H9 (cell line): ENCODE measurements around the gene SERPINA9. TPM values are rescaled to one million over a fixed set of nuclear protein-coding genes. Genes with fewer than 3 reads are reported as not detected.

ENCODE experiments used
- DNase-seq: peaks from one replicate; pipeline ENCODE4 v3.0.0-alpha.2; 2017
- H2AFZ ChIP-seq: one replicate; pipeline ENCODE4 v1.6.1; 2013; ENCODE audit warnings: mild to moderate bottlenecking, low read length, control low read depth, moderate library complexity
- H2AK5ac ChIP-seq: 2 replicates; pipeline ENCODE4 v1.6.1; 2013; ENCODE audit warnings: low read length, control low read depth, mixed read lengths; ENCODE audit not compliant: insufficient read length
- H2BK120ac ChIP-seq: one replicate; pipeline ENCODE4 v1.6.1; 2013; ENCODE audit warnings: low read depth, mild to moderate bottlenecking, low read length, control low read depth, inconsistent platforms; ENCODE audit not compliant: poor library complexity, severe bottlenecking
- H2BK12ac ChIP-seq: 2 replicates; pipeline ENCODE4 v1.6.1; 2013; ENCODE audit warnings: low read length, control low read depth, mixed read lengths, low read depth; ENCODE audit not compliant: insufficient read length
- H2BK15ac ChIP-seq: 2 replicates; pipeline ENCODE4 v1.6.1; 2013; ENCODE audit warnings: low read depth, low read length, control low read depth
- H2BK20ac ChIP-seq: one replicate; pipeline ENCODE4 v1.6.1; 2013; ENCODE audit warnings: low read depth, mild to moderate bottlenecking, low read length, control low read depth, inconsistent platforms; ENCODE audit not compliant: poor library complexity, severe bottlenecking
- H2BK5ac ChIP-seq: 2 replicates; pipeline ENCODE4 v1.6.1; 2013; ENCODE audit warnings: low read length, control low read depth, mixed read lengths; ENCODE audit not compliant: insufficient read length
- H3K14ac ChIP-seq: 2 replicates; pipeline ENCODE4 v1.6.1; 2013; ENCODE audit warnings: low read length, control low read depth; ENCODE audit not compliant: insufficient read depth
- H3K18ac ChIP-seq: 2 replicates; pipeline ENCODE4 v1.6.1; 2013; ENCODE audit warnings: low read depth, mild to moderate bottlenecking, mixed read lengths, low read length, control low read depth; ENCODE audit not compliant: insufficient read length
- H3K23ac ChIP-seq: 2 replicates; pipeline ENCODE4 v1.6.1; 2013; ENCODE audit warnings: low read length, control low read depth, mixed read lengths, low read depth; ENCODE audit not compliant: insufficient read length
- H3K23me2 ChIP-seq: 2 replicates; pipeline ENCODE4 v1.6.1; 2013; ENCODE audit warnings: low read depth, mild to moderate bottlenecking, mixed read lengths, low read length, control low read depth; ENCODE audit not compliant: insufficient read length, poor library complexity, severe bottlenecking
- H3K27ac ChIP-seq: 2 replicates; pipeline ENCODE4 v1.5.1; 2013; ENCODE audit warnings: low read length, control low read depth, mixed read lengths, low read depth; ENCODE audit not compliant: insufficient read length
- H3K27me3 ChIP-seq: 2 replicates; pipeline ENCODE4 v1.6.1; 2013; ENCODE audit warnings: low read length, control low read depth, inconsistent platforms; ENCODE audit not compliant: insufficient read depth
- H3K4ac ChIP-seq: 2 replicates; pipeline ENCODE4 v1.6.1; 2013; ENCODE audit warnings: low read depth, mild to moderate bottlenecking, control low read depth, inconsistent platforms, low read length, moderate library complexity
- H3K4me1 ChIP-seq: 2 replicates; pipeline ENCODE4 v1.6.1; 2013; ENCODE audit warnings: low read length, control low read depth, inconsistent platforms; ENCODE audit not compliant: insufficient read depth
- H3K4me2 ChIP-seq: 2 replicates; pipeline ENCODE4 v1.6.1; 2013; ENCODE audit warnings: low read length, control low read depth, mixed read lengths; ENCODE audit not compliant: insufficient read length, insufficient read depth
- H3K56ac ChIP-seq: 2 replicates; pipeline ENCODE4 v1.6.1; 2013; ENCODE audit warnings: low read depth, mild to moderate bottlenecking, mixed read lengths, low read length, control low read depth; ENCODE audit not compliant: insufficient read length
- H3K79me1 ChIP-seq: 2 replicates; pipeline ENCODE4 v1.6.1; 2013; ENCODE audit warnings: low read depth, mild to moderate bottlenecking, moderate library complexity, low read length, control low read depth, inconsistent platforms; ENCODE audit not compliant: insufficient read depth, poor library complexity, severe bottlenecking
- H3K79me2 ChIP-seq: 2 replicates; pipeline ENCODE4 v1.6.1; 2013; ENCODE audit warnings: low read length, control low read depth, inconsistent platforms; ENCODE audit not compliant: insufficient read depth
- H3K9ac ChIP-seq: 2 replicates; pipeline ENCODE4 v1.6.1; 2013; ENCODE audit warnings: low read length, control low read depth, mixed read lengths; ENCODE audit not compliant: insufficient read length; ENCODE audit errors: extremely low read depth
- H3K9me3 ChIP-seq: one replicate; pipeline ENCODE4 v1.6.1; 2013; ENCODE audit warnings: low read depth, low read length, inconsistent platforms; ENCODE audit not compliant: control insufficient read depth
- H3T11ph ChIP-seq: one replicate; pipeline ENCODE4 v1.6.1; 2013; ENCODE audit warnings: mild to moderate bottlenecking, low read length, control low read depth, inconsistent platforms
- H4K20me1 ChIP-seq: one replicate; pipeline ENCODE4 v1.6.1; 2013; ENCODE audit not compliant: control insufficient read depth, insufficient read length, insufficient read depth
- H4K5ac ChIP-seq: 2 replicates; pipeline ENCODE4 v1.6.1; 2013; ENCODE audit warnings: low read depth, mild to moderate bottlenecking, mixed read lengths, low read length, control low read depth; ENCODE audit not compliant: insufficient read length
- H4K8ac ChIP-seq: replicated peaks from 2 replicates; pipeline ENCODE4 v1.6.1; 2013; ENCODE audit warnings: low read length, control low read depth, mixed read lengths, low read depth; ENCODE audit not compliant: insufficient read length
- H4K91ac ChIP-seq: 2 replicates; pipeline ENCODE4 v1.6.1; 2013; ENCODE audit warnings: low read depth, mild to moderate bottlenecking, moderate library complexity, mixed read lengths, low read length, control low read depth; ENCODE audit not compliant: insufficient read length
- H3K27ac Mint-ChIP-seq, 3 experiments: 2 replicates in 2 of 3; 3 replicates in 1 of 3; pipeline ENCODE4 v1.8.0; 2020 to 2021; ENCODE audit warnings: mixed read lengths in 3 of 3, mild to moderate bottlenecking in 1 of 3, moderate library complexity in 1 of 3
- H3K27me3 Mint-ChIP-seq: 2 replicates; pipeline ENCODE4 v1.8.0; 2021; ENCODE audit warnings: low read depth, mild to moderate bottlenecking, moderate library complexity, mixed read lengths
- H3K36me3 Mint-ChIP-seq, 3 experiments: 2 replicates in 2 of 3; 3 replicates in 1 of 3; pipeline ENCODE4 v1.8.0; 2020 to 2021; ENCODE audit warnings: low read depth in 3 of 3, mixed read lengths in 3 of 3; ENCODE audit not compliant: insufficient read depth in 1 of 3
- H3K4me1 Mint-ChIP-seq, 2 experiments: 2 replicates each; pipeline ENCODE4 v1.8.0; 2020; ENCODE audit warnings: mixed read lengths in 2 of 2
- H3K4me3 Mint-ChIP-seq, 2 experiments: 2 replicates in 1 of 2; 3 replicates in 1 of 2; pipeline ENCODE4 v1.8.0; 2020 to 2021; ENCODE audit warnings: mild to moderate bottlenecking in 2 of 2, mixed read lengths in 2 of 2, moderate library complexity in 1 of 2
- H3K9me3 Mint-ChIP-seq, 2 experiments: 2 replicates in 1 of 2; 3 replicates in 1 of 2; pipeline ENCODE4 v1.8.0; 2020; ENCODE audit warnings: mild to moderate bottlenecking in 2 of 2, mixed read lengths in 2 of 2, moderate library complexity in 1 of 2
- CTCF ChIP-seq: fragments of 200-600 bp; sonication (generic); conservative IDR thresholded peaks from 3 replicates; pipeline ENCODE4 v1.8.0; 2021; ENCODE audit warnings: antibody characterized with exemption, mild to moderate bottlenecking
- WGBS: extraction: QIAGEN DNeasy Blood & Tissue Kit; methylation state at CpG from one replicate; pipeline ENCODE4 v1.1.7; 2013; ENCODE audit warnings: missing lambda C conversion rate, low lambda C conversion rate, mixed read lengths; ENCODE audit not compliant: insufficient read length; ENCODE audit errors: extremely low coverage; 5-methylcytosine and 5-hydroxymethylcytosine counted together
- total RNA-seq: library from RNA; stranded (reverse); gene quantifications from 2 replicates; pipeline ENCODE4 v1.2.1, GENCODE V29; 2021

SERPINA9 gene
- total RNA-seq, 1 experiment from 2014 or later: not detected

- no peak overlapping the region for H3T11ph ChIP-seq
- peaks cover 4% of the 10 kb centered on the region; the same call in 1 of the 2 replicates for H3K4me1 ChIP-seq
- no peak overlapping the region for H3K56ac ChIP-seq
- no peaks in the 10 kb centered on the region for H3K27me3 ChIP-seq
- H4K91ac ChIP-seq: no peak overlapping the region
- H2BK20ac ChIP-seq: no peak overlapping the region
- H3K79me2 ChIP-seq: no peaks in the 10 kb centered on the region
- H2BK120ac ChIP-seq: no peak overlapping the region
- no peak overlapping the region for H3K9ac ChIP-seq
- no CpG with 5 or more reads among the region's 5 CpGs for WGBS
- no peaks in the 10 kb centered on the region for H3K79me1 ChIP-seq
- Mint-ChIP-seq H3K4me1 (peaks cover 12 to 19% of the 10 kb centered on the region in 2 experiments), H3K27me3 (no peaks in the 10 kb centered on the region; the same call in 1 of the 2 replicates), H3K9me3 (no peaks in the 10 kb centered on the region), H3K27ac (no peak overlapping the region; a peak in 1 of 7 replicates), H3K4me3 (peak overlapping the region; percentile 50 to 61; a peak in 4 of 5 replicates), H3K36me3 (no peaks in the 10 kb centered on the region)
- no peak for DNase-seq
- H3K18ac ChIP-seq: no peak overlapping the region
- no peaks in the 10 kb centered on the region for H4K20me1 ChIP-seq
- H2AK5ac ChIP-seq: no peak overlapping the region
- no peak overlapping the region for H3K23ac ChIP-seq
- TF ChIP-seq CTCF: no peak
- H4K5ac ChIP-seq: no peak overlapping the region
- no peak overlapping the region for H4K8ac ChIP-seq
- H2AFZ ChIP-seq: no peak overlapping the region
- H3K23me2 ChIP-seq: no peaks in the 10 kb centered on the region
- H3K4me2 ChIP-seq: peak overlapping the region; percentile 29
- no peak overlapping the region for H3K27ac ChIP-seq
- no peak overlapping the region for H3K14ac ChIP-seq
- H2BK15ac ChIP-seq: no peak overlapping the region
- no peak overlapping the region for H2BK5ac ChIP-seq
- no peaks in the 10 kb centered on the region for H3K9me3 ChIP-seq
- H3K4ac ChIP-seq: no peak overlapping the region
- H2BK12ac ChIP-seq: no peak overlapping the region
Observed at GRCh38 chr14:94486883-94487282, 10.9 kb upstream of the SERPINA9 start.
